NCI-H345 (cell line): Measurements from ENCODE around the gene PPP1R27.

ENCODE experiments used
- DNase-seq: peaks from one replicate; lab custom pipeline; 2025; lab: John Stamatoyannopoulos, UW

The PPP1R27 gene

GRCh38 chr17:81860756-81861568, 26.1 kb upstream of the PPP1R27 start:
- peak; percentile 100 for DNase-seq

- no peak for DNase-seq
Observed at GRCh38 chr17:81859906-81860755, 25.3 kb upstream of the PPP1R27 start, which contains the start of gene P4HB. P4HB (minus strand) TSS chr17:81860535; CDS start chr17:81860471, 64 bp downstream.

- DNase-seq, result no peak
Observed at GRCh38 chr17:81858967-81859905, 24.4 kb upstream of the PPP1R27 start.

GRCh38 chr17:81858170-81858966, 23.5 kb upstream of the PPP1R27 start:
- no peak for DNase-seq

- no peak for DNase-seq
Observed at GRCh38 chr17:81854974-81855774, 20.3 kb upstream of the PPP1R27 start.

GRCh38 chr17:81852237-81852636, 17.4 kb upstream of the PPP1R27 start:
- no peak for DNase-seq

GRCh38 chr17:81851423-81851822, 16.6 kb upstream of the PPP1R27 start:
- DNase-seq, result no peak

- DNase-seq, result no peak
Observed at GRCh38 chr17:81849457-81849856, 14.6 kb upstream of the PPP1R27 start.

GRCh38 chr17:81846743-81847689, 12.2 kb upstream of the PPP1R27 start:
- no peak for DNase-seq

- DNase-seq, result no peak
Observed at GRCh38 chr17:81845881-81846742, 11.3 kb upstream of the PPP1R27 start.

- no peak for DNase-seq
Observed at GRCh38 chr17:81845361-81845760, 10.5 kb upstream of the PPP1R27 start.

GRCh38 chr17:81844887-81845286, 10.0 kb upstream of the PPP1R27 start:
- DNase-seq, result no peak

GRCh38 chr17:81844327-81844851, 9.5 kb upstream of the PPP1R27 start:
- no peak for DNase-seq

GRCh38 chr17:81843713-81844326, 9.0 kb upstream of the PPP1R27 start:
- DNase-seq, result no peak

- no peak for DNase-seq
Observed at GRCh38 chr17:81842725-81843504, 8.1 kb upstream of the PPP1R27 start.

- no peak for DNase-seq
Observed at GRCh38 chr17:81842378-81842724, 7.5 kb upstream of the PPP1R27 start.

GRCh38 chr17:81841866-81842265, 7.0 kb upstream of the PPP1R27 start:
- no peak for DNase-seq
